HepG2 (cell line): ENCODE results near the gene NAP1L1. TPM values are rescaled to one million over a fixed set of nuclear protein-coding genes. Genes with fewer than 3 reads are reported as not detected.

ENCODE experiments used
- AGO1 ChIP-seq: fragments of 200-400 bp; formaldehyde crosslinking; IDR thresholded peaks from 2 replicates; pipeline ENCODE4 v1.6.1; 2017; ENCODE audit warnings: mild to moderate bottlenecking, low read depth, low read length, moderate library complexity; ENCODE audit not compliant: poor library complexity, severe bottlenecking
- ATF7 ChIP-seq, 2 experiments: fragments of 450-650 bp in 1 of 2; sonication (generic) in 1 of 2; formaldehyde crosslinking in 1 of 2; IDR thresholded peaks; 2 replicates each; pipeline versions ENCODE4 v1.4.0 to v1.6.1; 2016 to 2020; ENCODE audit warnings: antibody characterized with exemption in 1 of 2, mild to moderate bottlenecking in 1 of 2, missing genetic modification reagents in 1 of 2
- MED1 ChIP-seq: sonication (generic); formaldehyde crosslinking; IDR thresholded peaks from 2 replicates; pipeline ENCODE4 v1.4.0; 2020; ENCODE audit warnings: missing genetic modification reagents
- NR2F2 ChIP-seq: IDR thresholded peaks from 2 replicates; pipeline ENCODE4 v1.6.1; 2012; ENCODE audit warnings: low read depth, inconsistent platforms, borderline replicate concordance
- SAFB2 ChIP-seq: sonication (generic); formaldehyde crosslinking; IDR thresholded peaks from 2 replicates; pipeline ENCODE4 v1.5.1; 2020; ENCODE audit warnings: missing genetic modification reagents, low read depth, mild to moderate bottlenecking, borderline replicate concordance
- SOX13 ChIP-seq, 3 experiments: fragments of 450-650 bp in 1 of 3; sonication (generic) in 1 of 3; formaldehyde crosslinking in 1 of 3; IDR thresholded peaks in 2 of 3; conservative IDR thresholded peaks in 1 of 3; 2 replicates each; pipeline versions ENCODE4 v1.5.0 to v1.6.1; 2016 to 2020; ENCODE audit warnings: antibody characterized with exemption in 1 of 3, mild to moderate bottlenecking in 1 of 3, missing compliant biosample characterization in 1 of 3, missing genetic modification reagents in 1 of 3, moderate library complexity in 1 of 3
- SRY ChIP-seq: sonication (generic); formaldehyde crosslinking; IDR thresholded peaks from 2 replicates; pipeline ENCODE4 v1.8.0; 2022; ENCODE audit warnings: mild to moderate bottlenecking, missing genetic modification reagents
- STAT6 ChIP-seq: sonication (generic); formaldehyde crosslinking; IDR thresholded peaks from 2 replicates; pipeline ENCODE4 v1.4.0; 2020; ENCODE audit warnings: missing genetic modification reagents, mild to moderate bottlenecking, borderline replicate concordance
- ZBTB25 ChIP-seq: IDR thresholded peaks from 2 replicates; pipeline ENCODE4 v1.6.1; 2018; ENCODE audit warnings: missing genetic modification reagents
- ZBTB37 ChIP-seq: sonication (generic); formaldehyde crosslinking; IDR thresholded peaks from 2 replicates; pipeline ENCODE4 v1.4.0; 2020; ENCODE audit warnings: mild to moderate bottlenecking, missing genetic modification reagents
- ZBTB8A ChIP-seq: sonication (generic); formaldehyde crosslinking; IDR thresholded peaks from 2 replicates; pipeline ENCODE4 v1.4.0; 2020; ENCODE audit warnings: mild to moderate bottlenecking, low read depth, missing genetic modification reagents, borderline replicate concordance
- ZMAT5 ChIP-seq: sonication (generic); formaldehyde crosslinking; IDR thresholded peaks from 2 replicates; pipeline ENCODE4 v1.5.0; 2020; ENCODE audit warnings: mild to moderate bottlenecking, low read depth, missing genetic modification reagents, borderline replicate concordance
- ZNF136 ChIP-seq: sonication (generic); formaldehyde crosslinking; IDR thresholded peaks from 2 replicates; pipeline ENCODE4 v1.8.1; 2022; ENCODE audit warnings: low read depth, mild to moderate bottlenecking, moderate library complexity, missing genetic modification reagents
- ZNF234 ChIP-seq: sonication (generic); formaldehyde crosslinking; conservative IDR thresholded peaks from 2 replicates; pipeline ENCODE4 v1.5.1; 2020; ENCODE audit warnings: mild to moderate bottlenecking, missing genetic modification reagents
- ZNF34 ChIP-seq: sonication (generic); formaldehyde crosslinking; IDR thresholded peaks from 2 replicates; pipeline ENCODE4 v1.4.0; 2020; ENCODE audit warnings: mild to moderate bottlenecking, missing genetic modification reagents, borderline replicate concordance
- ZNF574 ChIP-seq: sonication (generic); formaldehyde crosslinking; IDR thresholded peaks from 2 replicates; pipeline ENCODE4 v1.4.0; 2020; ENCODE audit warnings: missing genetic modification reagents
- ZNF616 ChIP-seq: sonication (generic); formaldehyde crosslinking; IDR thresholded peaks from 2 replicates; pipeline ENCODE4 v1.5.0; 2020; ENCODE audit warnings: low read depth, mild to moderate bottlenecking, missing genetic modification reagents
- ZNF841 ChIP-seq: sonication (generic); formaldehyde crosslinking; IDR thresholded peaks from 2 replicates; pipeline ENCODE4 v1.8.1; 2023; ENCODE audit warnings: missing genetic modification reagents, borderline replicate concordance
- polyA plus RNA-seq, 8 experiments: library from polyadenylated mRNA; depleted of rRNA in 3 of 8; stranded (reverse) in 7 of 8; unstranded in 1 of 8; fragments of >200 nt; fragmentation: Illumina TruSeq in 4 of 8; extraction: Trizol in 4 of 8; gene quantifications; 2 replicates each; pipeline versions ENCODE4 v1.2.1 to v1.2.3, GENCODE V29; 2011 to 2016; ENCODE audit warnings: low read depth in 4 of 8, missing spikeins in 1 of 8, mixed read lengths in 1 of 8; ENCODE audit not compliant: insufficient read depth in 1 of 8
- total RNA-seq, 5 experiments: library from RNA; depleted of rRNA; stranded (reverse); fragments of >200 nt; fragmentation: Illumina TruSeq; extraction: Trizol; gene quantifications; 2 replicates each; pipeline ENCODE4 v1.2.3, GENCODE V29; 2016; ENCODE audit warnings: low read depth in 1 of 5

Gene NAP1L1
- total and polyA plus RNA-seq, 2 of the 13 experiments (the other 11 are each of a cell fraction or from before 2014, with no cell fraction given) = 207 to 309 TPM

- TF ChIP-seq ZBTB37 = peak; percentile 59; the same call in 1 of the 2 replicates
- peak; percentile 49; the same call in 1 of the 2 replicates for TF ChIP-seq ZBTB25 (CRISPR knock-in tag)
- TF ChIP-seq ZBTB8A (CRISPR knock-in tag) = no peak; the same call in 1 of the 2 replicates
- TF ChIP-seq NR2F2 = peak; percentile 19; the same call in 1 of the 2 replicates
- 0 out of 2 replicates have a peak, but pooled peaks have one; percentile 9 for TF ChIP-seq SOX13 (IDR thresholded peaks at IDR 0.05)
- peak in 1 of 2 experiments; percentile 80; a peak in 2 of 4 replicates for TF ChIP-seq SOX13 (CRISPR knock-in tag; conservative IDR thresholded peaks at IDR 0.05 in 1 of 2, IDR thresholded peaks at IDR 0.05 in 1 of 2)
- TF ChIP-seq ZNF34 (CRISPR knock-in tag) = peak; percentile 73; the same call in 1 of the 2 replicates
- no peak; the same call in 1 of the 2 replicates for TF ChIP-seq ZNF616
- peak; percentile 89 for TF ChIP-seq MED1 (CRISPR knock-in tag)
- peak; percentile 87 for TF ChIP-seq ZNF574
- TF ChIP-seq AGO1 = peak; percentile 75
- peak; percentile 93; the same call in 1 of the 2 replicates for TF ChIP-seq ZNF841 (CRISPR knock-in tag)
- TF ChIP-seq SRY (CRISPR knock-in tag) = peak; percentile 26
- TF ChIP-seq ZNF136 (CRISPR knock-in tag) = 0 out of 2 replicates have a peak, but pooled peaks have one; percentile 65
- no peak for TF ChIP-seq ZMAT5 (CRISPR knock-in tag)
- no peak; the same call in 1 of the 2 replicates for TF ChIP-seq ZNF234
- TF ChIP-seq STAT6 (CRISPR knock-in tag) = no peak
- TF ChIP-seq ATF7 (IDR thresholded peaks at IDR 0.05) = no peak
- no peak for TF ChIP-seq ATF7 (CRISPR knock-in tag; IDR thresholded peaks at IDR 0.05)
- peak; percentile 66; the same call in 1 of the 2 replicates for TF ChIP-seq SAFB2 (CRISPR knock-in tag)
Observed at GRCh38 chr12:76031414-76032042, 53.0 kb downstream of the NAP1L1 start, which contains the start of gene PHLDA1 (continued).
